ENCODE measurements around the gene DAPK1.

The DAPK1 gene

DNA sequence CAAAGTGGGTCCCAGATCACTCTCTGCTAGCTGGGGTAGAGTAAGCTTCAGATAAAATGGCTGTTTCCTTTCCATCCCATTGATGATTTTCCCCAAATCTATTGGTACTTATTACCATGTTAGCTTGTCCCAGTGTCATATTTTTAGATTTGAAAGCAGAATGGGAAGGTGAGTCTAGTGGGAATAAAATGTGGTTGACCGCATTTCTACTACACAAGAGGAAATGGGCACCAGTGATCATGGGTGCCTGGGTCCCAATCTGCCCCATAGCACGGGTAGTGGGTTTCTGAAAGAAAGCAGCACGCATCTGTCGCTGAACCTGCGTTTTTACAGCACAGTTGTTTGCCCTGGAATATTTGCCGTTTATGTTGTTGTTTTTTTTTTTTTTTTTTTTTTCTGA lies 20.1 kb downstream of the DAPK1 start:
- CTCF ChIA-PET, result interaction anchor here (0.5 kb wide), 1 partner anchor 180 kb away, joined by 3 read pairs; no protein-coding TSS in a partner anchor
- H3K4me1 ChIP-seq (ENCODE audit: control insufficient read depth, insufficient read depth, low read length), result no peaks in the 10 kb centered on the region
- no peak overlapping the region for H3K4me3 ChIP-seq (ENCODE audit: low read depth, low read length)
- H3K9me3 ChIP-seq (ENCODE audit: control insufficient read depth, insufficient read depth, low read depth, low read length), result no peaks in the 10 kb centered on the region
- POLR2A ChIA-PET, result no interaction called here
- TF ChIP-seq ZNF114 (tag by site-specific recombination; IDR thresholded peaks at IDR 0.05), result no peak
- no peak for TF ChIP-seq ZNF16 (tag by site-specific recombination; IDR thresholded peaks at IDR 0.05; ENCODE audit: low read depth)
- no peak for TF ChIP-seq ZNF621 (tag by site-specific recombination; IDR thresholded peaks at IDR 0.05)
- no peak for TF ChIP-seq ZNF426 (tag by site-specific recombination; IDR thresholded peaks at IDR 0.05)
- no peak for TF ChIP-seq KLF9 (tag by site-specific recombination; IDR thresholded peaks at IDR 0.05; ENCODE audit: low read depth)
- H3K36me3 ChIP-seq (ENCODE audit: control insufficient read depth in 2 of 2, insufficient read depth in 1 of 2, low read length in 2 of 2), result peaks cover 0 to 5% of the 10 kb centered on the region in 2 experiments; a peak in 1 of 3 replicates
- H3K27ac ChIP-seq (ENCODE audit: extremely low read depth, low read depth, low read length), result no peak overlapping the region

DNA sequence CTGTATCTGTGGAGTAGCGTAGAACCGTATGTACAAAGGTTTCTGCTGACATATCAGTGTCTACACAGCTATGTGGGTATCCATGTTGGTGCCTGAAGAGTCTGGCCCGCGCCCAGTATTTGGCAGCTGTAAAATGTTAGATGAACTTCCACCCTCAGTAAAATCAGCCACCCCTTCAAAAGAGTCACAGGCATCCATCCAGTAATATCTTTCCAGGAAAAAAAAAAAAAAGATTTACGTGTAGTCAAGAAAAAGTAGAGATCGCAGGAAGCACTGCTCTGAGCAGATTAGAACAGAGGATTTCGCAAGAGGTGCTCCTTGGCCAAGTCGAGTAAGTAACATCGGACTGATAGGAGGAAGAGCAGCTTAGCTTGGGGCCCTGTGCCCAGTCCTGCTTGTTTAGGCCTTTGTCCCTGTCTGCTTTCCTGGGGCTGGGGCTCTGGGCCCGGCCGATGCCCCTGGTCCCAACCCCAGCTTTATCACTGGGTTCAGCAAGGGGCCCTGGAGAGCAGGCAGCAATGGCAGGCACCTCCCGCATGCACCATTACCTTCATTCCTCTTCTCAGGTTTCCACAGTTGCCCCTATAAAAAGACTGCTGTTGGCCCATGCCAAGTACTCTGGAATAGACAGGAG lies 21.2 kb downstream of the DAPK1 start:
- no peak for TF ChIP-seq ZNF19 (tag by site-specific recombination; IDR thresholded peaks at IDR 0.05; ENCODE audit: low read depth)
- peak; percentile 18; the same call in 1 of the 2 replicates for TF ChIP-seq GLIS1 (tag by site-specific recombination; IDR thresholded peaks at IDR 0.05)
- Histone ChIP-seq H3K27ac (ENCODE audit: extremely low read depth, low read depth, low read length) (no peak overlapping the region), H3K4me1 (ENCODE audit: control insufficient read depth, insufficient read depth, low read length) (no peaks in the 10 kb centered on the region), H3K36me3 (ENCODE audit: control insufficient read depth in 2 of 2, insufficient read depth in 1 of 2, low read length in 2 of 2) (peaks cover 0 to 5% of the 10 kb centered on the region in 2 experiments; a peak in 1 of 3 replicates), H3K4me3 (ENCODE audit: low read depth, low read length) (no peak overlapping the region), H3K9me3 (ENCODE audit: control insufficient read depth, insufficient read depth, low read depth, low read length) (no peaks in the 10 kb centered on the region)
- ChIA-PET CTCF (interaction anchor here (0.7 kb wide), 1 partner anchor 100 kb away, joined by 4 read pairs; no protein-coding TSS in a partner anchor), POLR2A (no interaction called here)

DNA sequence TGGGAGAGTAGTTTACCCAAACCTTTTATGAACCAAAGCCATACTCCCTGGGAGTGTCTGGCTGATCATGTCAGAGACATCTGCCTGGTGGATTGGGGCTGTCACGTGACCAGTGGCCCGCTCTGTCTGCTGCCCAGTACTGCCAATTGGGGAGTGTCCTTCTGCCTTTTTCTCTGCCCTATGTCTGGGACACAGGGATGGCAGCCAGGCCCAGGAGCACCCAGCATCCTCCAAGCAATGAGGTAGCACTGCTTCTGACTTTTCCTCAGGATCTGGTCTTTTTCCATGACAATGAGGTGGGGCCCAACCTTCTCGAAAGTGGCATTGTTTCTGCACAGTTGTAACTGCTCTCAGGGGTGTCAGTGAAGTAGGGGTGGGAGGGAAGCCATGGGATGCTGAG lies 21.8 kb downstream of the DAPK1 start:
- CTCF ChIA-PET, result no interaction called here
- TF ChIP-seq ZNF830 (tag by site-specific recombination; IDR thresholded peaks at IDR 0.05; ENCODE audit: low read depth), result no peak
- no peak for TF ChIP-seq ZNF350 (tag by site-specific recombination; IDR thresholded peaks at IDR 0.05)
- no peak for TF ChIP-seq PRDM2 (tag by site-specific recombination; IDR thresholded peaks at IDR 0.05; ENCODE audit: borderline replicate concordance)
- TF ChIP-seq SP3 (tag by site-specific recombination; IDR thresholded peaks at IDR 0.05), result no peak
- TF ChIP-seq WT1 (tag by site-specific recombination; IDR thresholded peaks at IDR 0.05), result no peak
- Histone ChIP-seq H3K36me3 (ENCODE audit: control insufficient read depth in 2 of 2, insufficient read depth in 1 of 2, low read length in 2 of 2) (peaks cover 0 to 5% of the 10 kb centered on the region in 2 experiments; a peak in 1 of 3 replicates), H3K4me1 (ENCODE audit: control insufficient read depth, insufficient read depth, low read length) (no peaks in the 10 kb centered on the region), H3K27ac (ENCODE audit: extremely low read depth, low read depth, low read length) (no peak overlapping the region), H3K9me3 (ENCODE audit: control insufficient read depth, insufficient read depth, low read depth, low read length) (no peaks in the 10 kb centered on the region), H3K4me3 (ENCODE audit: low read depth, low read length) (no peak overlapping the region)
- POLR2A ChIA-PET, result no interaction called here
